Measurements from ENCODE around the gene TIPRL. TPM values are rescaled to one million over a fixed set of nuclear protein-coding genes. Genes with fewer than 3 reads are reported as not detected.
A peak's percentile ranks its signal among the peaks of the same experiment; 100 is the strongest.

TIPRL gene
- total RNA-seq, 6 donors from 2014 or later, result 7.2 to 26.1 (median 18.4) TPM

DNA sequence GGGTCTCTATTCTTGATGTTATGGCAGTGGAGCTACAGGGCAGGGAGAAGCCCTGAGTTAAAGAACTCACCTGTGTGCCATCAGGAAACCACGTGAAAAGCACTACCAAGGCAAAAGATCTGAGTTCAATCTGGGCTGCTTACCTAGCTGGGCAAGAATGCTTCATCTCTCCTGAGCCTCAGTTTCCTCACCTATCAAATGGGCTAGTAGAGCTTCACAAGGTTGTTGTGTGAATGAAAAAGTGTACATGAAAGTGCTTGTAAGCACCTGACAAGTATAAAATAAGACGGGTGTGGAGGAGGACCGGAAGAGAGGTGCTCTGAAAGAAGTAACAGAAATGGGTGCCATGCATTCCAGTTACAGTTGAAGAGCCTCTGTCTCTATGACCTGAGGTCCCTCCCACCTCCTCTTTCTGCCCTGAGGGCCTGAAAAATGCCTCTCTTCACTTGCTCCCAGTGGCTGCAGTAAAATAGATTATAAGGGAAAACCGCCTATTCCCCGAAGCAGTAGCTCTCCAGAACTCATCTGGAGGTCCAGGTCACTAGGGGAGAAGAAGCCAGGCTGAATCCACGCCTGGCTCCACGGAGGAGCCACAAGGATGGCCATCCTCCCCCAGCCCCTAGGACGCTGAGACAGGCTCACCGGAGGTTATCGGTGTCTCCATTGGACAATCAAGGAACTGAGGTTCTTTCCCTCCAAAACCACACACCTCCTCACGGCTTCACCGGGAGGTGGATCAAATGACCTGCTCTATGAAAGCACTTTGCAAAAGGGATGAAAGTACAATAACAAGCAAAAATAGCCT, 43.4 kb upstream of the TIPRL start:
- Histone ChIP-seq H3K27ac (peak overlapping the region in 1 of 4 donors; percentile 83), H3K4me3 (peak overlapping the region; percentile 15 to 94 (median 85)), H3K27me3 (peaks cover 0 to 11% (median 0%) of the 10 kb centered on the region in 4 donors), H3K36me3 (no peaks in the 10 kb centered on the region), H3K4me1 (peaks cover 10 to 30% (median 18%) of the 10 kb centered on the region in 4 donors), H3K9me3 (no peaks in the 10 kb centered on the region)
- DNase-seq (no peak), ATAC-seq (ENCODE audit: low FRiP score in 2 of 2) (peak in 1 of 2 donors; percentile 50)
- WGBS, 2 donors, result 29 to 41% methylated on average over 11 to 12 of the region's 12 CpGs
- TF ChIP-seq POLR2A (IDR thresholded peaks at IDR 0.05) (no peak), POLR2AphosphoS5 (IDR thresholded peaks at IDR 0.05) (no peak), EP300 (IDR thresholded peaks at IDR 0.05) (no peak)
- TF ChIP-seq, protein P1, sequence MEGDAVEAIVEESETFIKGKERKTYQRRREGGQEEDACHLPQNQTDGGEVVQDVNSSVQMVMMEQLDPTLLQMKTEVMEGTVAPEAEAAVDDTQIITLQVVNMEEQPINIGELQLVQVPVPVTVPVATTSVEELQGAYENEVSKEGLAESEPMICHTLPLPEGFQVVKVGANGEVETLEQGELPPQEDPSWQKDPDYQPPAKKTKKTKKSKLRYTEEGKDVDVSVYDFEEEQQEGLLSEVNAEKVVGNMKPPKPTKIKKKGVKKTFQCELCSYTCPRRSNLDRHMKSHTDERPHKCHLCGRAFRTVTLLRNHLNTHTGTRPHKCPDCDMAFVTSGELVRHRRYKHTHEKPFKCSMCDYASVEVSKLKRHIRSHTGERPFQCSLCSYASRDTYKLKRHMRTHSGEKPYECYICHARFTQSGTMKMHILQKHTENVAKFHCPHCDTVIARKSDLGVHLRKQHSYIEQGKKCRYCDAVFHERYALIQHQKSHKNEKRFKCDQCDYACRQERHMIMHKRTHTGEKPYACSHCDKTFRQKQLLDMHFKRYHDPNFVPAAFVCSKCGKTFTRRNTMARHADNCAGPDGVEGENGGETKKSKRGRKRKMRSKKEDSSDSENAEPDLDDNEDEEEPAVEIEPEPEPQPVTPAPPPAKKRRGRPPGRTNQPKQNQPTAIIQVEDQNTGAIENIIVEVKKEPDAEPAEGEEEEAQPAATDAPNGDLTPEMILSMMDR (IDR thresholded peaks at IDR 0.05), result no peak

DNA sequence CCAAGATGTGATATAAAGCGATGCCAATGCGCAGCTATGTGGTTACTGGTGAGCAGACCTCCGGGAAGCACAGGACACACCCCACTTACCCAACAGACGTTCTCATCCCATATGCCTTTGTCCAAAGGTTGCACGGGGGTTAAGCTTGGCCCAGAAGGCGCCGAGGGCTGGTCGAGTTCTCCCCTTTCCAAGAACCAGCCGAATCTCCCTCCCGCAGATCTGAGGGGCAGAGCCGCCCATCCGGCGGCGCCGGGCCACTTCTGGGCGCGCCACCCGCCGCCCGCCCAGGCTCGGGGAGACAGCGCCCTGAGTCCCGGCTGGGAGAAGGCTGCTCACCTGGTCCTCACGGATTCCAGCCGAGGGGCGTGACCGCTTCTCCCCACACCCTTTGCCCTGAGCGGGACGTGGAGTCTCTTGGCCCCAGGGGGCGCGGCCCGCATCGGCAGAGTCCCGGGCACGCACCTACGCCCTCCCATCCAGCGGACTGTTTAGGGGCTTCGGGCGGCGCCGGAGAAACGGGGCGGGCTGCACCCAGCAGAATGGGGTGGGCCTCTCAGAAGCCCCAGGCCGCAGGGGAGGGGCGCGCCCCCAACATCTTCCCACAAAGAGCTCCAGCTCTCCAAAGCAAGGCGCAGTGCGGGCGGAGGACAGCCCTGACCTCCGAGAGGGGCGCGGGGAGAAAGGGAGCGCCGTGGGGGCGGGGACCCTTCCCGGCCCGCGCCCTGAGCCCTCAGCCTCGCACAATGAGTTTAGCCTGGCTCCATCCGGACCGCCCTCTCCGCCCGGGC, 42.6 kb upstream of the TIPRL start:
- H3K36me3 ChIP-seq, result no peaks in the 10 kb centered on the region
- peak overlapping the region in 3 of 4 donors; percentile 62 to 83 (median 67) for H3K27ac ChIP-seq
- ATAC-seq (ENCODE audit: low FRiP score in 2 of 2), result peak; percentile 45 to 64
- H3K4me3 ChIP-seq, result peak overlapping the region; percentile 15 to 94 (median 85)
- TF ChIP-seq, protein P1 (IDR thresholded peaks at IDR 0.05), result no peak
- TF ChIP-seq POLR2AphosphoS5 (IDR thresholded peaks at IDR 0.05) (no peak), EP300 (IDR thresholded peaks at IDR 0.05) (no peak), POLR2A (IDR thresholded peaks at IDR 0.05) (no peak)
- peaks cover 10 to 30% (median 18%) of the 10 kb centered on the region in 4 donors for H3K4me1 ChIP-seq
- peaks cover 0 to 11% (median 0%) of the 10 kb centered on the region in 4 donors for H3K27me3 ChIP-seq
- WGBS, 2 donors, result 0 to 1% methylated on average over 7 to 47 of the region's 63 CpGs
- peak; percentile 26 to 84 for DNase-seq
- no peaks in the 10 kb centered on the region for H3K9me3 ChIP-seq

DNA sequence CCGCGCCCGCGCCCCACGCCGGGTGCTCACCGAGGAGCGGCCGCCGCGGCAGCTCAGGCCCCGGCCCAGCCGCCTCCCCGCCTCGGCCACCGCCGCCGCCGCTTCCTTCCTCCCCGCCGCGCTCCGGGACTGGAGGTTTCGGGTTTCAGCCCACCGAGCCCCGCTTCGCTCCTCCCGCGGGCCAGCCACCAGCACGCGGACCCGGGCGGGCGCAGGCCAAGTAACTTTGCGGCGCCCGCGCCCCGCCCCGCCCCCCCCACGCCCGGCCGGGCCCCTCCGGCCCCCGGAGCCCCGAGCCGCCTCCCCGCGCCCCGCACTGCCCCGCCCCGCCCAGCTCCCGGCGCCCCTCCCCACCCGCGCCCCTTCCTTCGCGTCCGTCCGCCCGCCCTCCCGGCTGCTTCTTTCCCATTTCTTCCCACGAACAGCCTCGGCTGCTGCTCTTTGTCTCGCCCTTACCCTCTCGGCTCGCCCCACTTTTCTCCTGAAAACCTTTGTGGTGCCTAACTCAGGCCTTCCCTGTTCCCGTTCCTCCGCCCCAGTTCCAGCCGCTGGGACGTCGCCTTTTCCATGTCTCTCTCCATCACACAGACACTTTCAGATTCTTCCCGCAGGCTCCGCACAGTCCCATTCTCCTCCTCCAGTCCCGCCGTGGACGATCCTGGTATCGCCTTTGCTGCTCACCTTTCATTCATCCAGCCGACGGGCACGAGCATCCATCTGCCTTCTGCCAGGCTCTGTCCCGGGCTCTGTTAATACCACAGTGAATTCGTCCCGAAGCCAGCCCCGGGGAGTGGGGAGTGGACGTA, 41.9 kb upstream of the TIPRL start, which contains the start of gene GPR161:
GPR161 (minus strand) TSS at position 222 of the 806 bp plus-strand sequence. CDS start 32,080 bp downstream, outside the sequence.
- TF ChIP-seq, protein P1 (IDR thresholded peaks at IDR 0.05), result peak in 1 of 6 experiments; percentile 16
- no peak for TF ChIP-seq EP300 (IDR thresholded peaks at IDR 0.05)
- peak in 1 of 2 donors; percentile 6 for TF ChIP-seq POLR2AphosphoS5 (IDR thresholded peaks at IDR 0.05)
- peaks cover 0 to 11% (median 0%) of the 10 kb centered on the region in 4 donors for H3K27me3 ChIP-seq
- ATAC-seq (ENCODE audit: low FRiP score in 2 of 2) (peak; percentile 57 to 82), DNase-seq (peak in 1 of 2 donors; percentile 91)
- peak within 1 kb of the TSS; percentile 62 to 83 (median 67) for H3K27ac ChIP-seq
- no peaks in the 10 kb centered on the region for H3K36me3 ChIP-seq
- H3K4me1 ChIP-seq, result peaks cover 10 to 30% (median 18%) of the 10 kb centered on the region in 4 donors
- H3K4me3 ChIP-seq, result peak within 1 kb of the TSS; percentile 15 to 94 (median 85)
- 1% methylated on average over 23 to 24 of the region's 86 CpGs for WGBS, 2 donors
- H3K9me3 ChIP-seq, result no peaks in the 10 kb centered on the region

DNA sequence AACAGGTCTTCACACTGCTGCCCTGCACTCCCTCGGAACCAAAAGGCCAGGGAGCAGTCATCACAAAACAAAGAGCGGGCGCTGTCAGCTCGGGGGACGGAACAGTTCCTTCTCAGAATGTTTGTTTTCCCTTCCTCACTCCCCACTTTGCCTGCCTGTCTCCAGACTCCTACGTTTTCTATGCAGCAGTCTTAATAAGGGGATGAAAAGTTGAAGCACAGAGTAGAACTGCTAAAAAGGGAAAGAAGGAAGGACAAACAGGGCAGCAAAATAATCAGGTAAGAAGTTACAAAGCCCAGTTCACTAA, 41.3 kb upstream of the TIPRL start:
- ATAC-seq (ENCODE audit: low FRiP score in 2 of 2) (peak in 1 of 2 donors; percentile 30), DNase-seq (no peak)
- Histone ChIP-seq H3K9me3 (no peaks in the 10 kb centered on the region), H3K36me3 (no peaks in the 10 kb centered on the region), H3K4me1 (peaks cover 10 to 30% (median 18%) of the 10 kb centered on the region in 4 donors), H3K27ac (peak overlapping the region; percentile 62 to 83 (median 67)), H3K4me3 (peak overlapping the region in 3 of 4 donors; percentile 85 to 94 (median 85)), H3K27me3 (peaks cover 0 to 11% (median 0%) of the 10 kb centered on the region in 4 donors)
- WGBS, 2 donors, result 3 to 4% methylated on average over 6 of the region's 6 CpGs
- TF ChIP-seq POLR2AphosphoS5 (IDR thresholded peaks at IDR 0.05) (no peak), POLR2A (IDR thresholded peaks at IDR 0.05) (no peak), EP300 (IDR thresholded peaks at IDR 0.05) (no peak)
- TF ChIP-seq, protein P1 (IDR thresholded peaks at IDR 0.05), result no peak

Measured in upper lobe of left lung (tissue), 6 donors.